K562 (cell line): ENCODE measurements around the gene ZFPM1. TPM values are rescaled to one million over a fixed set of nuclear protein-coding genes. Genes with fewer than 3 reads are reported as not detected.

Experiments
- ATF7 ChIP-seq: fragments of 450-650 bp; IDR thresholded peaks from 2 replicates; pipeline ENCODE4 v1.7.1; 2014; ENCODE audit warnings: mild to moderate bottlenecking, moderate library complexity
- CBX5 ChIP-seq: IDR thresholded peaks from 2 replicates; pipeline ENCODE4 v1.6.1; 2014; ENCODE audit warnings: low read depth, borderline replicate concordance
- CTBP1 ChIP-seq: fragments of 450-650 bp; IDR thresholded peaks from 2 replicates; pipeline ENCODE4 v1.6.1; 2016; ENCODE audit warnings: borderline replicate concordance
- EP300 ChIP-seq: IDR thresholded peaks from 2 replicates; pipeline ENCODE4 v1.6.1; 2012; ENCODE audit warnings: low read length, improper control_type of control experiment
- HNRNPL ChIP-seq: fragments of 200-400 bp; formaldehyde crosslinking; IDR thresholded peaks from 2 replicates; pipeline ENCODE4 v1.6.1; 2017; ENCODE audit warnings: low read depth, mild to moderate bottlenecking, low read length
- MTA2 ChIP-seq: fragments of 450-650 bp; IDR thresholded peaks from 2 replicates; pipeline ENCODE4 v1.6.1; 2016; ENCODE audit warnings: low read depth
- NEUROD1 ChIP-seq: fragments of 150-350 bp; IDR thresholded peaks from 2 replicates; pipeline ENCODE4 v1.6.1; 2014; ENCODE audit warnings: borderline replicate concordance, low read length, low read depth; ENCODE audit not compliant: partially characterized antibody
- NR3C1 ChIP-seq: sonication (generic); formaldehyde crosslinking; IDR thresholded peaks from 2 replicates; pipeline ENCODE4 v1.8.1; 2022; ENCODE audit warnings: missing genetic modification reagents
- RAD51 ChIP-seq: fragments of 450-650 bp; IDR thresholded peaks from 2 replicates; pipeline ENCODE4 v1.7.1; 2016; ENCODE audit warnings: low read depth, mild to moderate bottlenecking, borderline replicate concordance
- RB1 ChIP-seq: fragments of 450-650 bp; IDR thresholded peaks from 2 replicates; pipeline ENCODE4 v1.6.1; 2017; ENCODE audit warnings: low read depth, mild to moderate bottlenecking
- RBFOX2 ChIP-seq: fragments of 200-400 bp; formaldehyde crosslinking; IDR thresholded peaks from 2 replicates; pipeline ENCODE4 v1.6.1; 2017; ENCODE audit warnings: low read depth, mild to moderate bottlenecking, low read length, moderate library complexity
- ZBTB7A ChIP-seq: IDR thresholded peaks from 2 replicates; pipeline ENCODE4 v1.6.1; 2011; ENCODE audit warnings: low read depth, mild to moderate bottlenecking, low read length, moderate library complexity, borderline replicate concordance; ENCODE audit not compliant: control insufficient read depth
- ZEB2 ChIP-seq: fragments of 450-650 bp; IDR thresholded peaks from 2 replicates; pipeline ENCODE4 v1.6.1; 2016
- polyA plus RNA-seq, 8 experiments: library from polyadenylated mRNA; depleted of rRNA in 4 of 8; stranded (reverse) in 5 of 8; unstranded in 3 of 8; fragments of >200 nt; fragmentation: Nextera tagmentation in 2 of 8; fragmentation: Illumina TruSeq in 1 of 8; extraction: Ambion mirVana in 2 of 8; extraction: Trizol in 1 of 8; gene quantifications; 2 replicates each; pipeline versions ENCODE4 v1.2.1 to v1.2.3, GENCODE V29; 2011 to 2014; ENCODE audit warnings: inconsistent platforms in 1 of 8, missing spikeins in 1 of 8
- total RNA-seq, 7 experiments: library from RNA; depleted of rRNA in 6 of 7; stranded (reverse); fragments of >200 nt in 6 of 7; fragmentation: Illumina TruSeq in 2 of 7; extraction: Trizol in 2 of 7; gene quantifications; 2 replicates each; pipeline versions ENCODE4 v1.2.1 to v1.2.3, GENCODE V29; 2011 to 2021; ENCODE audit warnings: low replicate concordance in 1 of 7
- TF ChIP-seq, protein P1 (sequence below): fragments of 450-650 bp; formaldehyde crosslinking; IDR thresholded peaks from 2 replicates; pipeline ENCODE4 v1.4.0; 2020; ENCODE audit warnings: mild to moderate bottlenecking
- TF ChIP-seq, protein P2 (sequence below): fragments of 250-450 bp; sonication (Bioruptor Pico); IDR thresholded peaks from 2 replicates; pipeline ENCODE4 v1.5.0; 2020; ENCODE audit warnings: mild to moderate bottlenecking
- TF ChIP-seq, protein P3 (sequence below): fragments of 450-650 bp; formaldehyde crosslinking; IDR thresholded peaks from 2 replicates; pipeline ENCODE4 v1.4.0; 2020; ENCODE audit warnings: mild to moderate bottlenecking, moderate library complexity
- TF ChIP-seq, protein P4 (sequence below): fragments of 450-650 bp; IDR thresholded peaks from 2 replicates; pipeline ENCODE4 v1.6.1; 2017; ENCODE audit warnings: mild to moderate bottlenecking, moderate library complexity
- TF ChIP-seq, protein P5 (sequence below), 3 experiments: IDR thresholded peaks in 2 of 3; conservative IDR thresholded peaks in 1 of 3; 2 replicates each; pipeline ENCODE4 v1.5.1; 2011 to 2012; ENCODE audit warnings: low read length in 3 of 3, mild to moderate bottlenecking in 3 of 3, control low read depth in 2 of 3, improper control_type of control experiment in 1 of 3, inconsistent platforms in 1 of 3, low read depth in 1 of 3, mixed read lengths in 1 of 3, moderate library complexity in 1 of 3; ENCODE audit not compliant: insufficient read depth in 2 of 3
- TF ChIP-seq, protein P6 (sequence below), 2 experiments: fragments of 200-800 bp in 1 of 2; sonication (Bioruptor generic) in 1 of 2; sonication (generic) in 1 of 2; formaldehyde crosslinking in 1 of 2; IDR thresholded peaks in 1 of 2; conservative IDR thresholded peaks in 1 of 2; 2 replicates each; pipeline versions ENCODE4 v1.5.0 to v1.6.1; 2016 to 2020; ENCODE audit warnings: missing compliant biosample characterization in 1 of 2, missing genetic modification characterization in 1 of 2, missing genetic modification reagents in 1 of 2

ZFPM1 gene
- total and polyA plus RNA-seq, 9 of the 15 experiments (the other 6 are each of a cell fraction or from before 2014, with no cell fraction given) = 0.03 to 35.9 (median 1.4) TPM

DNA sequence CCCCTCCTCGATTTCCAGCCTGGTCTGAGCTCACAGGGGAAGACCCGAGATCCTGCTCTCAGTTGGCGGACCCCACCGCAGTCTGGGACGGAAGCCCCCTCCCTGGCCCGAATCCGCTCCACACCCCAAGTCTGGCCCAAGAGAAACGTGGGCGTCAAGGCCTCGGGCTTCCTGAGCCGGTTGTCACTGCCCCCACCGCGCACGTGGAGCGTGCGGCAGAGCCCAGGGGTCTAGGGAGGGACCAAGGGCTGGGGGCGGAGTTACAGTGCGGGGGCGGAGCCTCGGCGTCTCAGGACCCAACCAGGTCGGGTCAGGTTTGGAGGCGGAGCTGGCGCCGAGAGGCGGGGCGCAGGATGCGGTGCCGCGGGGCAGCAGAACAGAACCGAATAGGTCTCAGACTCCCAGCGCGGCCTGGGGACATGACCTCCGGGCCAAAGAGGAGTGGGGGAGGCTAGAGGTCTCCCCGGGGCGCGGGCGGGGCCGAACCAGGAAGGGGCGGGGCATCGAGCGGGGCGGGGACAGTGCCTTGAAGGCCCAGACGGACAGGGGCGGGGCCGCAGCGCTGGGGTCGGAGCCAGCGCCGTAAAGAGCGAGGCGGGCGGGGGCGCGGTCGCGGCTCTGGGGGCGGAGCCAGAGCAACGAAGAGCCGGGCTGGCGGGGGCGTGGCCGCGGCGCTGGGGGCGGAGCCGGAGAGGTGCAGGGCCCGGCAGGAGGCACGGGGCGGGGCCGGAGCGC lies 431 bp upstream of the ZFPM1 start (continued):
- TF ChIP-seq, protein P1, sequence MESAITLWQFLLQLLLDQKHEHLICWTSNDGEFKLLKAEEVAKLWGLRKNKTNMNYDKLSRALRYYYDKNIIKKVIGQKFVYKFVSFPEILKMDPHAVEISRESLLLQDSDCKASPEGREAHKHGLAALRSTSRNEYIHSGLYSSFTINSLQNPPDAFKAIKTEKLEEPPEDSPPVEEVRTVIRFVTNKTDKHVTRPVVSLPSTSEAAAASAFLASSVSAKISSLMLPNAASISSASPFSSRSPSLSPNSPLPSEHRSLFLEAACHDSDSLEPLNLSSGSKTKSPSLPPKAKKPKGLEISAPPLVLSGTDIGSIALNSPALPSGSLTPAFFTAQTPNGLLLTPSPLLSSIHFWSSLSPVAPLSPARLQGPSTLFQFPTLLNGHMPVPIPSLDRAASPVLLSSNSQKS (CRISPR knock-in tag) = no peak
- TF ChIP-seq EP300 = no peak
- peak; percentile 95 for TF ChIP-seq ZBTB7A
- TF ChIP-seq, protein P2, sequence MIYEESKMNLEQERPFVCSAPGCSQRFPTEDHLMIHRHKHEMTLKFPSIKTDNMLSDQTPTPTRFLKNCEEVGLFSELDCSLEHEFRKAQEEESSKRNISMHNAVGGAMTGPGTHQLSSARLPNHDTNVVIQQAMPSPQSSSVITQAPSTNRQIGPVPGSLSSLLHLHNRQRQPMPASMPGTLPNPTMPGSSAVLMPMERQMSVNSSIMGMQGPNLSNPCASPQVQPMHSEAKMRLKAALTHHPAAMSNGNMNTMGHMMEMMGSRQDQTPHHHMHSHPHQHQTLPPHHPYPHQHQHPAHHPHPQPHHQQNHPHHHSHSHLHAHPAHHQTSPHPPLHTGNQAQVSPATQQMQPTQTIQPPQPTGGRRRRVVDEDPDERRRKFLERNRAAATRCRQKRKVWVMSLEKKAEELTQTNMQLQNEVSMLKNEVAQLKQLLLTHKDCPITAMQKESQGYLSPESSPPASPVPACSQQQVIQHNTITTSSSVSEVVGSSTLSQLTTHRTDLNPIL (CRISPR knock-in tag) = no peak
- TF ChIP-seq CTBP1 = peak; percentile 10; the same call in 1 of the 2 replicates
- no peak; the same call in 1 of the 2 replicates for TF ChIP-seq NR3C1 (CRISPR knock-in tag)
- peak; percentile 84 for TF ChIP-seq RBFOX2
- TF ChIP-seq NEUROD1 = peak; percentile 32
- TF ChIP-seq MTA2 = no peak
- TF ChIP-seq CBX5 = no peak
- 0 out of 2 replicates have a peak, but pooled peaks have one; percentile 31 for TF ChIP-seq HNRNPL
- TF ChIP-seq RB1 = 0 out of 2 replicates have a peak, but pooled peaks have one; percentile 54
- TF ChIP-seq, protein P3, sequence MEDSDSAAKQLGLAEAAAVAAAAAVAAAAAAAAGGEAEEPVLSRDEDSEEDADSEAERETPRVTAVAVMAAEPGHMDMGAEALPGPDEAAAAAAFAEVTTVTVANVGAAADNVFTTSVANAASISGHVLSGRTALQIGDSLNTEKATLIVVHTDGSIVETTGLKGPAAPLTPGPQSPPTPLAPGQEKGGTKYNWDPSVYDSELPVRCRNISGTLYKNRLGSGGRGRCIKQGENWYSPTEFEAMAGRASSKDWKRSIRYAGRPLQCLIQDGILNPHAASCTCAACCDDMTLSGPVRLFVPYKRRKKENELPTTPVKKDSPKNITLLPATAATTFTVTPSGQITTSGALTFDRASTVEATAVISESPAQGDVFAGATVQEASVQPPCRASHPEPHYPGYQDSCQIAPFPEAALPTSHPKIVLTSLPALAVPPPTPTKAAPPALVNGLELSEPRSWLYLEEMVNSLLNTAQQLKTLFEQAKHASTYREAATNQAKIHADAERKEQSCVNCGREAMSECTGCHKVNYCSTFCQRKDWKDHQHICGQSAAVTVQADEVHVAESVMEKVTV (CRISPR knock-in tag) = no peak
- TF ChIP-seq, protein P4, sequence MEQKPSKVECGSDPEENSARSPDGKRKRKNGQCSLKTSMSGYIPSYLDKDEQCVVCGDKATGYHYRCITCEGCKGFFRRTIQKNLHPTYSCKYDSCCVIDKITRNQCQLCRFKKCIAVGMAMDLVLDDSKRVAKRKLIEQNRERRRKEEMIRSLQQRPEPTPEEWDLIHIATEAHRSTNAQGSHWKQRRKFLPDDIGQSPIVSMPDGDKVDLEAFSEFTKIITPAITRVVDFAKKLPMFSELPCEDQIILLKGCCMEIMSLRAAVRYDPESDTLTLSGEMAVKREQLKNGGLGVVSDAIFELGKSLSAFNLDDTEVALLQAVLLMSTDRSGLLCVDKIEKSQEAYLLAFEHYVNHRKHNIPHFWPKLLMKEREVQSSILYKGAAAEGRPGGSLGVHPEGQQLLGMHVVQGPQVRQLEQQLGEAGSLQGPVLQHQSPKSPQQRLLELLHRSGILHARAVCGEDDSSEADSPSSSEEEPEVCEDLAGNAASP = no peak
- TF ChIP-seq, protein P5, sequence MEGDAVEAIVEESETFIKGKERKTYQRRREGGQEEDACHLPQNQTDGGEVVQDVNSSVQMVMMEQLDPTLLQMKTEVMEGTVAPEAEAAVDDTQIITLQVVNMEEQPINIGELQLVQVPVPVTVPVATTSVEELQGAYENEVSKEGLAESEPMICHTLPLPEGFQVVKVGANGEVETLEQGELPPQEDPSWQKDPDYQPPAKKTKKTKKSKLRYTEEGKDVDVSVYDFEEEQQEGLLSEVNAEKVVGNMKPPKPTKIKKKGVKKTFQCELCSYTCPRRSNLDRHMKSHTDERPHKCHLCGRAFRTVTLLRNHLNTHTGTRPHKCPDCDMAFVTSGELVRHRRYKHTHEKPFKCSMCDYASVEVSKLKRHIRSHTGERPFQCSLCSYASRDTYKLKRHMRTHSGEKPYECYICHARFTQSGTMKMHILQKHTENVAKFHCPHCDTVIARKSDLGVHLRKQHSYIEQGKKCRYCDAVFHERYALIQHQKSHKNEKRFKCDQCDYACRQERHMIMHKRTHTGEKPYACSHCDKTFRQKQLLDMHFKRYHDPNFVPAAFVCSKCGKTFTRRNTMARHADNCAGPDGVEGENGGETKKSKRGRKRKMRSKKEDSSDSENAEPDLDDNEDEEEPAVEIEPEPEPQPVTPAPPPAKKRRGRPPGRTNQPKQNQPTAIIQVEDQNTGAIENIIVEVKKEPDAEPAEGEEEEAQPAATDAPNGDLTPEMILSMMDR (IDR thresholded peaks at IDR 0.05 in 2 of 3, conservative IDR thresholded peaks at IDR 0.05 in 1 of 3; ENCODE audit: insufficient read depth in 2 of 3, low read depth in 1 of 3, low read length in 3 of 3) = no peak
- TF ChIP-seq ZEB2 = no peak
- TF ChIP-seq, protein P6, sequence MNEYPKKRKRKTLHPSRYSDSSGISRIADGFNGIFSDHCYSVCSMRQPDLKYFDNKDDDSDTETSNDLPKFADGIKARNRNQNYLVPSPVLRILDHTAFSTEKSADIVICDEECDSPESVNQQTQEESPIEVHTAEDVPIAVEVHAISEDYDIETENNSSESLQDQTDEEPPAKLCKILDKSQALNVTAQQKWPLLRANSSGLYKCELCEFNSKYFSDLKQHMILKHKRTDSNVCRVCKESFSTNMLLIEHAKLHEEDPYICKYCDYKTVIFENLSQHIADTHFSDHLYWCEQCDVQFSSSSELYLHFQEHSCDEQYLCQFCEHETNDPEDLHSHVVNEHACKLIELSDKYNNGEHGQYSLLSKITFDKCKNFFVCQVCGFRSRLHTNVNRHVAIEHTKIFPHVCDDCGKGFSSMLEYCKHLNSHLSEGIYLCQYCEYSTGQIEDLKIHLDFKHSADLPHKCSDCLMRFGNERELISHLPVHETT (CRISPR knock-in tag; conservative IDR thresholded peaks at IDR 0.05 in 1 of 2, IDR thresholded peaks at IDR 0.05 in 1 of 2) = no peak
- no peak for TF ChIP-seq ATF7
- no peak for TF ChIP-seq RAD51
